Keratinocyte (primary cell): ENCODE results near the gene RRP9. TPM values are rescaled to one million over a fixed set of nuclear protein-coding genes. Genes with fewer than 3 reads are reported as not detected.

ENCODE experiments used
- DNase-seq: peaks from one replicate; pipeline ENCODE4 v3.0.0-alpha.2; 2011; ENCODE audit warnings: low read depth, missing footprints, low spot score
- FAIRE-seq: peaks from 2 replicates; lab custom pipeline; 2011; peaks lifted over from hg19 to GRCh38; lab: Jason Lieb, UNC
- H2AFZ ChIP-seq: 2 replicates; pipeline ENCODE4 v1.6.0; 2012; ENCODE audit warnings: low read length, control low read depth, inconsistent platforms; ENCODE audit not compliant: control insufficient read depth
- H3K27ac ChIP-seq: 2 replicates; pipeline ENCODE4 v1.5.1; 2011; ENCODE audit warnings: low read length; ENCODE audit not compliant: control insufficient read depth, insufficient read depth
- H3K27me3 ChIP-seq: 3 replicates; pipeline ENCODE4 v1.6.0; 2011; ENCODE audit warnings: low read length; ENCODE audit not compliant: control insufficient read depth, insufficient read depth; ENCODE audit errors: extremely low read depth
- H3K36me3 ChIP-seq, 2 experiments: 2 replicates in 1 of 2; 3 replicates in 1 of 2; pipeline ENCODE4 v1.5.1; 2011; ENCODE audit warnings: low read length in 2 of 2, mild to moderate bottlenecking in 1 of 2; ENCODE audit not compliant: control insufficient read depth in 2 of 2, insufficient read depth in 2 of 2; ENCODE audit errors: extremely low read depth in 1 of 2
- H3K4me1 ChIP-seq: 3 replicates; pipeline ENCODE4 v1.5.1; 2011; ENCODE audit warnings: low read length; ENCODE audit not compliant: control insufficient read depth, insufficient read depth; ENCODE audit errors: extremely low read depth
- H3K4me2 ChIP-seq: 3 replicates; pipeline ENCODE4 v1.6.0; 2011; ENCODE audit warnings: low read depth, low read length; ENCODE audit not compliant: control insufficient read depth, insufficient read depth; ENCODE audit errors: extremely low read depth
- H3K4me3 ChIP-seq, 3 experiments: fragments of 200-600 bp in 1 of 3; sonication (generic) in 1 of 3; 2 replicates in 2 of 3; 3 replicates in 1 of 3; pipeline ENCODE4 v1.5.1; 2011 to 2016; ENCODE audit warnings: low read length in 3 of 3, mild to moderate bottlenecking in 3 of 3, control low read depth in 2 of 3, inconsistent platforms in 1 of 3, low read depth in 1 of 3, mixed read lengths in 1 of 3, mixed run types in 1 of 3, moderate library complexity in 1 of 3; ENCODE audit not compliant: control insufficient read depth in 2 of 3, insufficient read depth in 2 of 3; ENCODE audit errors: extremely low read depth in 1 of 3
- H3K79me2 ChIP-seq: 2 replicates; pipeline ENCODE4 v1.6.0; 2012; ENCODE audit warnings: low read length; ENCODE audit not compliant: control insufficient read depth, insufficient read depth
- H3K9ac ChIP-seq: 3 replicates; pipeline ENCODE4 v1.6.0; 2011; ENCODE audit warnings: low read length; ENCODE audit not compliant: control insufficient read depth, insufficient read depth; ENCODE audit errors: extremely low read depth
- H3K9me1 ChIP-seq: 3 replicates; pipeline ENCODE4 v1.6.0; 2011; ENCODE audit warnings: low read length; ENCODE audit not compliant: control insufficient read depth, insufficient read depth; ENCODE audit errors: extremely low read depth
- H3K9me3 ChIP-seq: 2 replicates; pipeline ENCODE4 v1.5.1; 2012; ENCODE audit warnings: low read depth, low read length; ENCODE audit not compliant: control insufficient read depth
- H4K20me1 ChIP-seq: 3 replicates; pipeline ENCODE4 v1.6.0; 2011; ENCODE audit warnings: low read length; ENCODE audit not compliant: control insufficient read depth, insufficient read depth; ENCODE audit errors: extremely low read depth
- EZH2 ChIP-seq: IDR thresholded peaks from one replicate; pipeline ENCODE4 v1.6.1; 2012; ENCODE audit warnings: inconsistent platforms, mild to moderate bottlenecking, low read length, moderate library complexity
- dilution Hi-C: fragments of 300-500 bp; cut with MboI; formaldehyde crosslinking; loops from one replicate; pipeline ENCODE4 v1.7.0; 2020; ENCODE audit warnings: low sequenced_read_pairs; ENCODE audit not compliant: extremely low pct_ligation_motif_present
- polyA plus RNA-seq, 5 experiments: library from polyadenylated mRNA; depleted of rRNA in 3 of 5; stranded (reverse) in 3 of 5; stranded (forward) in 1 of 5; unstranded in 1 of 5; fragments of >200 nt; gene quantifications; 1 replicate in 1 of 5; 2 replicates in 3 of 5; 3 replicates in 1 of 5; pipeline versions ENCODE4 v1.2.1 to v1.2.3, GENCODE V29; 2011 to 2012; ENCODE audit warnings: missing spikeins in 2 of 5, low read depth in 1 of 5, low replicate concordance in 1 of 5
- TF ChIP-seq, protein P1 (sequence below), 3 experiments: IDR thresholded peaks in 1 of 3; conservative IDR thresholded peaks in 1 of 3; optimal IDR thresholded peaks in 1 of 3; 2 replicates in 2 of 3; 3 replicates in 1 of 3; pipeline versions ENCODE3 to v1.5.1; 2011; ENCODE audit warnings: low read length in 3 of 3, mild to moderate bottlenecking in 3 of 3, moderate library complexity in 2 of 3, control low read depth in 1 of 3, inconsistent platforms in 1 of 3; ENCODE audit not compliant: insufficient read depth in 2 of 3; ENCODE audit errors: extremely low read depth in 1 of 3

The RRP9 gene
- polyA plus RNA-seq, 1 donor (not counting 4 experiments of a cell fraction or from before 2014, with no cell fraction given), result 21.8 TPM

DNA sequence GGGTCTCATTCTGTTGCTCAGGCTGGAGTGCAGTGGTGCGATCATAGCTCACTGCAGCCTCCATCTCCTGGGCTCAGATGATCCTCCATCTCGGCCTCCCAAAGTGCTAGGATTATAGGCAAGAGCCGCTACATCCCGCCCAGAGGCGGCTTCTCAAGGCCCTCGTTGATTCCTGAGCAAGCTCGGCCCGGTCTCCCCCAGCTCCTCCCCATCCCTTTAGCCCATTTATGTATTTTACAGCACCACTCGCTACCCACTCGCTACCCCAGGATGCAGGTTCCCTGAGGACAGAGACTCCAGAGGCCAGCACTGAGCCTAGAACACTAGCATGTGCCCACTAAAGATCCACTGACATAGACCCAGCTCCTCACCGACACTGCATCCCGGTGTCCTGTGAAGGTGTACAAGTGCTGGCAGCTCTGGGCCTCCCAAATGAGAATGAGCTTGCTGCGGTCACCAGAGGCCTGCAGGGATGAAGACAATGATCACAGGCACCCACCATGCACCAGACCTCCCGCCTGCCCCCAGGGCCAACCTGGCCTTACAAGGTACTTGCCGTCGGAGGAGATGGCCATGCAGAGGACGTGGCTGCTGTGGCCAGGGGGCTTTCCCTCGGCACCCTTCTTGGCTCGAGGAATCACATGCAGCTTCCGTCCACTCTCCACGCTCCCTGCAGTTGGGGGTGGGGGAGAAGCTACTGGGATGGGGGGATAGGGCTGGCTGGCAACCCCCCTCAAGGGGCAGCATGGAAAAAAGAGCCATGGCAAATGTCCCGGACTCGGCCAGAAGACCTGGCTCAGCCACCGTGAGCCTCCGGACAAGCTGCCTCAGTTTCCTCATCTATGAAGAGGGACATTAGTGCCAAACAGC lies 5.6 kb downstream of the RRP9 start:
- no peak for DNase-seq
- H3K36me3 ChIP-seq, result peaks cover 36 to 45% of the 10 kb centered on the region in 2 experiments
- dilution Hi-C loops, result no loop called here
- H3K27ac ChIP-seq, result no peak overlapping the region
- H3K27me3 ChIP-seq, result no peaks in the 10 kb centered on the region
- FAIRE-seq, result no peak
- no peak overlapping the region for H3K4me3 ChIP-seq
- no peak overlapping the region for H3K9ac ChIP-seq
- H3K9me3 ChIP-seq, result no peaks in the 10 kb centered on the region
- no peak overlapping the region for H3K4me2 ChIP-seq
- peaks cover 2% of the 10 kb centered on the region for H4K20me1 ChIP-seq
- no peak for TF ChIP-seq EZH2
- TF ChIP-seq, protein P1, sequence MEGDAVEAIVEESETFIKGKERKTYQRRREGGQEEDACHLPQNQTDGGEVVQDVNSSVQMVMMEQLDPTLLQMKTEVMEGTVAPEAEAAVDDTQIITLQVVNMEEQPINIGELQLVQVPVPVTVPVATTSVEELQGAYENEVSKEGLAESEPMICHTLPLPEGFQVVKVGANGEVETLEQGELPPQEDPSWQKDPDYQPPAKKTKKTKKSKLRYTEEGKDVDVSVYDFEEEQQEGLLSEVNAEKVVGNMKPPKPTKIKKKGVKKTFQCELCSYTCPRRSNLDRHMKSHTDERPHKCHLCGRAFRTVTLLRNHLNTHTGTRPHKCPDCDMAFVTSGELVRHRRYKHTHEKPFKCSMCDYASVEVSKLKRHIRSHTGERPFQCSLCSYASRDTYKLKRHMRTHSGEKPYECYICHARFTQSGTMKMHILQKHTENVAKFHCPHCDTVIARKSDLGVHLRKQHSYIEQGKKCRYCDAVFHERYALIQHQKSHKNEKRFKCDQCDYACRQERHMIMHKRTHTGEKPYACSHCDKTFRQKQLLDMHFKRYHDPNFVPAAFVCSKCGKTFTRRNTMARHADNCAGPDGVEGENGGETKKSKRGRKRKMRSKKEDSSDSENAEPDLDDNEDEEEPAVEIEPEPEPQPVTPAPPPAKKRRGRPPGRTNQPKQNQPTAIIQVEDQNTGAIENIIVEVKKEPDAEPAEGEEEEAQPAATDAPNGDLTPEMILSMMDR (optimal IDR thresholded peaks at IDR 0.05 in 1 of 3, IDR thresholded peaks at IDR 0.05 in 1 of 3, conservative IDR thresholded peaks at IDR 0.05 in 1 of 3; ENCODE audit: extremely low read depth in 1 of 3, insufficient read depth in 2 of 3, low read length in 3 of 3), result no peak
- peaks cover 12% of the 10 kb centered on the region for H3K4me1 ChIP-seq
- peaks cover 25% of the 10 kb centered on the region for H3K79me2 ChIP-seq
- no peak overlapping the region for H2AFZ ChIP-seq
- H3K9me1 ChIP-seq, result peaks cover 2% of the 10 kb centered on the region

DNA sequence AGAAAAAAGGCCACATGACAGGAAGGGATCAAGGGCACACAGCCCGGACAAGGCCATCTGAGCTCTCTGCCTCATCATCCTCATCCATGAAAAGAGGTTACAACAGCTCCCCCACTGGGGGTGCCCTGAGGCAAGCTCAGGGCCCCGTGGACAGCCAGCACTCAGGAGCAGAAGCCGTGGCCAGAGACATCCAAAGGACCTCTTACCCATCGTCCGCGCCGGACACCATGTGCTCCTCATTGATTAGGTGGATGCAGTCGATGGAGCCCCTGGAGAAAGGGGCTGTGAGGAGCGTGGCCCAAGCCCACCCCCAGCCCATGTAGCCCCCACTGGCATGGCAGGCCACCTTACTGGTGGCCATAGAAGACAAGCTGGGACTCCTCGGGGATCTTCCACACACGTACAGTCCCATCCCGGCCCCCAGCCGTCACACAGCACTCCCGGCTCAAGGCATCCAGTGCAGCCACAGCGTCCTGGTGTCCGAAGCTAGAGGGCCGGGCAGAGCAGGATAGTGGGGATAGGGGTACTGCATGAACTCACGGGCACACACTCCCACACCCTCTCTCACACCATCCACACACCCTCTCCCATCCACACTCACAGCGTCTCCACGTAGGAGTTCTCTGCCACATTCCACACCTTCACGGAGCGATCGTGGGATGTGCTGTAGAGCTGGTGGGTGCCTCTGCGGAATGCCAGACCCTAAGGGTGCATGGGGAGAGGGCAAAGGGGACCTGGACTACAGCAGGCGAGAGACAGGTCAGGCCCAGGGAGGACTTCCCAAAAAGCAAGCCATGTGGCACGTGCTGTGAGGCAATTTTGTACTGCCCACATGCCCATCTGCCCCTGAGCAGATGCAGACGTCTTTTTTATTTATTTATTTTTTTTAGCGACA lies 6.5 kb downstream of the RRP9 start:
- H3K4me3 ChIP-seq, result no peak overlapping the region
- H2AFZ ChIP-seq, result no peak overlapping the region
- H3K9me1 ChIP-seq, result peaks cover 2% of the 10 kb centered on the region
- H3K27me3 ChIP-seq, result no peaks in the 10 kb centered on the region
- peaks cover 35 to 48% of the 10 kb centered on the region in 2 experiments for H3K36me3 ChIP-seq
- H3K27ac ChIP-seq, result no peak overlapping the region
- H3K79me2 ChIP-seq, result peaks cover 16% of the 10 kb centered on the region
- no peak for FAIRE-seq
- no peaks in the 10 kb centered on the region for H3K9me3 ChIP-seq
- H3K9ac ChIP-seq, result no peak overlapping the region
- no peak for DNase-seq
- dilution Hi-C loops, result no loop called here
- no peak for TF ChIP-seq EZH2
- TF ChIP-seq, protein P1 (optimal IDR thresholded peaks at IDR 0.05 in 1 of 3, IDR thresholded peaks at IDR 0.05 in 1 of 3, conservative IDR thresholded peaks at IDR 0.05 in 1 of 3; ENCODE audit: extremely low read depth in 1 of 3, insufficient read depth in 2 of 3, low read length in 3 of 3), result no peak
- H4K20me1 ChIP-seq, result peaks cover 3% of the 10 kb centered on the region
- H3K4me2 ChIP-seq, result no peak overlapping the region
- peaks cover 6% of the 10 kb centered on the region for H3K4me1 ChIP-seq
